Activated CD4-positive, alpha-beta T cell treated with anti-CD3 and anti-CD28 coated beads, Interleukin-2, amount 50 U/mL, for 16 hours (primary cell): ENCODE results near the gene SLC1A3.

Experiments used
- DNase-seq: peaks from one replicate; pipeline ENCODE4 v3.0.0-alpha.2; 2020

Gene SLC1A3

GRCh38 chr5:36600917-36601527 lies 5.4 kb upstream of the SLC1A3 start:
- no peak for DNase-seq

- no peak for DNase-seq
Measured at GRCh38 chr5:36602704-36603321, 3.6 kb upstream of the SLC1A3 start.

- no peak for DNase-seq
Measured at GRCh38 chr5:36605241-36605640, 1.2 kb upstream of the SLC1A3 start.

GRCh38 chr5:36606036-36606427 lies 374 bp upstream of the SLC1A3 start:
- no peak for DNase-seq

GRCh38 chr5:36607114-36607571 lies 737 bp downstream of the SLC1A3 start:
- no peak for DNase-seq

- no peak for DNase-seq
Measured at GRCh38 chr5:36607838-36608783, 1.7 kb downstream of the SLC1A3 start.

GRCh38 chr5:36610621-36611020 lies 4.2 kb downstream of the SLC1A3 start:
- DNase-seq: no peak

- DNase-seq: no peak
Measured at GRCh38 chr5:36611520-36612274, 5.3 kb downstream of the SLC1A3 start.

- no peak for DNase-seq
Measured at GRCh38 chr5:36613241-36613640, 6.8 kb downstream of the SLC1A3 start.

- DNase-seq: no peak
Measured at GRCh38 chr5:36613771-36614656, 7.6 kb downstream of the SLC1A3 start.

- no peak for DNase-seq
Measured at GRCh38 chr5:36614657-36615308, 8.4 kb downstream of the SLC1A3 start.

GRCh38 chr5:36619012-36619635 lies 12.7 kb downstream of the SLC1A3 start:
- no peak for DNase-seq

- DNase-seq: no peak
Measured at GRCh38 chr5:36621985-36622384, 15.6 kb downstream of the SLC1A3 start.

GRCh38 chr5:36623832-36624231 lies 17.4 kb downstream of the SLC1A3 start:
- DNase-seq: no peak

GRCh38 chr5:36624277-36624676 lies 17.9 kb downstream of the SLC1A3 start:
- no peak for DNase-seq

GRCh38 chr5:36628695-36629094 lies 22.3 kb downstream of the SLC1A3 start:
- no peak for DNase-seq

GRCh38 chr5:36629729-36630128 lies 23.3 kb downstream of the SLC1A3 start:
- no peak for DNase-seq

GRCh38 chr5:36630201-36631145 lies 24.1 kb downstream of the SLC1A3 start:
- DNase-seq: no peak

- no peak for DNase-seq
Measured at GRCh38 chr5:36631154-36631553, 24.7 kb downstream of the SLC1A3 start.
